ENCODE data around the gene NECAB2.
"Not testable (repeated sequence)": the region's sequence is repeated elsewhere in the genome, so short reads cannot be mapped to it uniquely, and the experiment has no call there.

The NECAB2 gene

GRCh38 chr16:83946154-83946780 lies 21.8 kb upstream of the NECAB2 start:
- DNase-seq (ENCODE audit: low spot score) = no peak
- in situ Hi-C loops (cut with MboI; ENCODE audit: low sequenced_read_pairs, unreplicated experiment) = no loop called here
- TF ChIP-seq CTCF (IDR thresholded peaks at IDR 0.05; ENCODE audit: borderline replicate concordance, control extremely low read depth, extremely low read depth, insufficient read depth, missing control alignments) = no peak

- in situ Hi-C loops (cut with MboI; ENCODE audit: low sequenced_read_pairs, unreplicated experiment) = no loop called here
- TF ChIP-seq CTCF (IDR thresholded peaks at IDR 0.05; ENCODE audit: borderline replicate concordance, control extremely low read depth, extremely low read depth, insufficient read depth, missing control alignments) = no peak
- DNase-seq (ENCODE audit: low spot score) = no peak
Measured at GRCh38 chr16:83946781-83947566, 21.1 kb upstream of the NECAB2 start.

- in situ Hi-C loops (cut with MboI; ENCODE audit: low sequenced_read_pairs, unreplicated experiment) = no loop called here
- no peak for DNase-seq (ENCODE audit: low spot score)
- TF ChIP-seq CTCF (IDR thresholded peaks at IDR 0.05; ENCODE audit: borderline replicate concordance, control extremely low read depth, extremely low read depth, insufficient read depth, missing control alignments) = no peak
Measured at GRCh38 chr16:83947642-83948234, 20.3 kb upstream of the NECAB2 start.

- TF ChIP-seq CTCF (IDR thresholded peaks at IDR 0.05; ENCODE audit: borderline replicate concordance, control extremely low read depth, extremely low read depth, insufficient read depth, missing control alignments) = no peak
- DNase-seq (ENCODE audit: low spot score) = no peak
- in situ Hi-C loops (cut with MboI; ENCODE audit: low sequenced_read_pairs, unreplicated experiment) = no loop called here
Measured at GRCh38 chr16:83948914-83949723, 18.9 kb upstream of the NECAB2 start.

- in situ Hi-C loops (cut with MboI; ENCODE audit: low sequenced_read_pairs, unreplicated experiment) = loop anchor here (25.0 kb wide), 2 partner anchors 113 to 538 kb away; no protein-coding TSS in a partner anchor
- DNase-seq (ENCODE audit: low spot score) = no peak
- TF ChIP-seq CTCF (IDR thresholded peaks at IDR 0.05; ENCODE audit: borderline replicate concordance, control extremely low read depth, extremely low read depth, insufficient read depth, missing control alignments) = no peak
Measured at GRCh38 chr16:83949724-83950001, 18.4 kb upstream of the NECAB2 start.

- in situ Hi-C loops (cut with MboI; ENCODE audit: low sequenced_read_pairs, unreplicated experiment) = loop anchor here (25.0 kb wide), 2 partner anchors 111 to 536 kb away; no protein-coding TSS in a partner anchor
- DNase-seq (ENCODE audit: low spot score) = not testable (repeated sequence)
Measured at GRCh38 chr16:83950862-83951399, 17.1 kb upstream of the NECAB2 start.
